IMR-90 (cell line): ENCODE measurements around the gene MYO1G.
"Not testable (repeated sequence)": the region's sequence is repeated elsewhere in the genome, so short reads cannot be mapped to it uniquely, and the experiment has no call there.

ENCODE experiments used
- BHLHE40 ChIP-seq: fragments of 150-350 bp; IDR thresholded peaks from 2 replicates; pipeline ENCODE4 v1.6.1; 2016; ENCODE audit warnings: mild to moderate bottlenecking, low read depth, low read length
- CEBPB ChIP-seq: IDR thresholded peaks from 2 replicates; pipeline ENCODE4 v1.6.1; 2012; ENCODE audit warnings: low read depth, low read length, improper control_type of control experiment
- CTCF ChIP-seq: conservative IDR thresholded peaks from 2 replicates; pipeline ENCODE4 v1.5.1; 2012; ENCODE audit warnings: mild to moderate bottlenecking, low read depth, low read length, improper control_type of control experiment
- MAFK ChIP-seq: IDR thresholded peaks from 2 replicates; pipeline ENCODE4 v1.6.1; 2012; ENCODE audit warnings: low read depth, low read length, improper control_type of control experiment
- MAZ ChIP-seq: IDR thresholded peaks from 2 replicates; pipeline ENCODE4 v1.6.1; 2012; ENCODE audit warnings: low read depth, mild to moderate bottlenecking, low read length, improper control_type of control experiment, moderate library complexity, borderline replicate concordance
- POLR2A ChIP-seq: IDR thresholded peaks from 2 replicates; pipeline ENCODE4 v1.6.1; 2012; ENCODE audit warnings: mild to moderate bottlenecking, low read depth, low read length
- RAD21 ChIP-seq: IDR thresholded peaks from 2 replicates; pipeline ENCODE4 v1.6.1; 2012; ENCODE audit warnings: low read length, improper control_type of control experiment
- RFX5 ChIP-seq: IDR thresholded peaks from 2 replicates; pipeline ENCODE4 v1.8.0; 2012; ENCODE audit warnings: low read depth, mild to moderate bottlenecking, low read length, moderate library complexity
- USF2 ChIP-seq: fragments of 150-350 bp; IDR thresholded peaks from 2 replicates; pipeline ENCODE4 v1.6.1; 2017; ENCODE audit warnings: mild to moderate bottlenecking, antibody characterized with exemption, low read length, low read depth
- TF ChIP-seq, protein P1 (sequence below): fragments of 150-350 bp; IDR thresholded peaks from 2 replicates; pipeline ENCODE4 v1.6.1; 2016; ENCODE audit warnings: low read depth, mild to moderate bottlenecking, low read length, moderate library complexity, borderline replicate concordance

DNA sequence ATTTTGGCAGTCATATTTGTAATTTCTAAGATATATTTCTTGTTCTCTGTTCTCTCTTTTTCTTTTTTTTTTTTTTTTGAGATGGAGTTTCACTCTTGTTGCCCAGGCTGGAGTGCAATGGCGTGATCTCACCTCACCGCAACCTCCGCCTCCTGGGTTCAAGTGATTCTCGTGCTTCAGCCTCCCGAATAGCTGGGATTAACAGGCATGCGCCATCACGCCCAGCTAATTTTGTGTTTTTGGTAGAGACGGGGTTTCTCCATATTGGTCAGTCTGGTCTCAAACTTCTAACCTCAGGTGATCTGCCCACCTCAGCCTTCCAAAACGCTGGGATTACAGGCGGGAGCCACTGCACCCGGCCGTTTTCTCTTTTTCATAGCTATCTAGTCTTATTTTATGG is 46.7 kb upstream of the MYO1G start:
- not testable (repeated sequence) for TF ChIP-seq CTCF, POLR2A, USF2, RAD21, MAFK, BHLHE40, MAZ, CEBPB, RFX5
- TF ChIP-seq, protein P1, sequence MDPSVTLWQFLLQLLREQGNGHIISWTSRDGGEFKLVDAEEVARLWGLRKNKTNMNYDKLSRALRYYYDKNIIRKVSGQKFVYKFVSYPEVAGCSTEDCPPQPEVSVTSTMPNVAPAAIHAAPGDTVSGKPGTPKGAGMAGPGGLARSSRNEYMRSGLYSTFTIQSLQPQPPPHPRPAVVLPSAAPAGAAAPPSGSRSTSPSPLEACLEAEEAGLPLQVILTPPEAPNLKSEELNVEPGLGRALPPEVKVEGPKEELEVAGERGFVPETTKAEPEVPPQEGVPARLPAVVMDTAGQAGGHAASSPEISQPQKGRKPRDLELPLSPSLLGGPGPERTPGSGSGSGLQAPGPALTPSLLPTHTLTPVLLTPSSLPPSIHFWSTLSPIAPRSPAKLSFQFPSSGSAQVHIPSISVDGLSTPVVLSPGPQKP = not testable (repeated sequence)
